Measurements from ENCODE around the gene NUDT22. TPM values are rescaled to one million over a fixed set of nuclear protein-coding genes. Genes with fewer than 3 reads are reported as not detected.

The NUDT22 gene
- total and polyA plus RNA-seq, 4 experiments from 2014 or later = 38.1 to 101 (median 76.7) TPM

DNA sequence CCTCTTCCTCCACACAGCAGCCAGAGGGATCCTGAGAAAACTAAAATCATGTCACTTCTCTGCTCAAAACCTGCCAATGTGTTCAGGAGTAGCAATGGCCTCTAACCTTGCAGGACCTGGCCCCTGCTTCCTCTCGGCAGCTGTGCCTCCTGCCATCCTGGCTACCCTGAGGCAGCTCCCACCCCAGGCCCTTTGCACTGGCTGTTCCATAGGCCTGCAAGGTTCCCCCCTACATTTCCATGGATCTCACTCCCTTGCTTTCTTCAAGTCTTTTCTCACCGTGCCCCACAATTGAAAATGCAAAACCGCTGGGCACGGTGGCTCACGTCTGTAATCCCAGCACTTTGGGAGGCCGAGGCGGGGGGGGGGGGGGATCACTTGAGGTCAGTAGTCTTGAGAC lies 42.2 kb upstream of the NUDT22 start:
- Mint-ChIP-seq H3K4me3 (peak overlapping the region in 2 of 8 donors; percentile 36 to 64), H3K36me3 (peaks cover 0 to 6% of the 10 kb centered on the region in 2 donors), H3K4me1 (peaks cover 7 to 43% (median 22%) of the 10 kb centered on the region in 4 donors), H3K27me3 (no peaks in the 10 kb centered on the region), H3K27ac (peak overlapping the region in 2 of 7 donors; percentile 35 to 38), H3K9me3 (peaks cover 0 to 3% (median 0%) of the 10 kb centered on the region in 8 donors)
- Histone ChIP-seq H3K4me3 (ENCODE audit: low read length in 2 of 2) (no peak overlapping the region), H3K9me3 (ENCODE audit: control insufficient read depth in 1 of 2, low read length in 2 of 2) (no peaks in the 10 kb centered on the region), H3K27ac (ENCODE audit: low read depth, low read length) (no peak overlapping the region), H3K36me3 (ENCODE audit: insufficient read depth, low read length) (no peaks in the 10 kb centered on the region), H3K4me1 (ENCODE audit: insufficient read depth, low read length) (peaks cover 19% of the 10 kb centered on the region), H3K27me3 (ENCODE audit: insufficient read depth, low read length) (no peaks in the 10 kb centered on the region)
- intact Hi-C loops (cut with micrococcal nuclease) = loop anchor here (2.0 kb wide), 1 partner anchor 17 kb away; the partner anchor contains the start of gene MACROD1
- no peak for DNase-seq
- ChIA-PET CTCF (ENCODE audit: partially characterized antibody) (interaction anchor here (8.3 kb wide), 1 partner anchor 21 kb away, joined by 106 read pairs; the partner anchor contains the start of gene FERMT3), POLR2A (ENCODE audit: partially characterized antibody) (interaction anchor here (3.9 to 6.0 kb wide), 2 partner anchors 18 to 22 kb away, joined by 25 to 128 read pairs; partner anchors contain the start of genes FERMT3 and MACROD1)

DNA sequence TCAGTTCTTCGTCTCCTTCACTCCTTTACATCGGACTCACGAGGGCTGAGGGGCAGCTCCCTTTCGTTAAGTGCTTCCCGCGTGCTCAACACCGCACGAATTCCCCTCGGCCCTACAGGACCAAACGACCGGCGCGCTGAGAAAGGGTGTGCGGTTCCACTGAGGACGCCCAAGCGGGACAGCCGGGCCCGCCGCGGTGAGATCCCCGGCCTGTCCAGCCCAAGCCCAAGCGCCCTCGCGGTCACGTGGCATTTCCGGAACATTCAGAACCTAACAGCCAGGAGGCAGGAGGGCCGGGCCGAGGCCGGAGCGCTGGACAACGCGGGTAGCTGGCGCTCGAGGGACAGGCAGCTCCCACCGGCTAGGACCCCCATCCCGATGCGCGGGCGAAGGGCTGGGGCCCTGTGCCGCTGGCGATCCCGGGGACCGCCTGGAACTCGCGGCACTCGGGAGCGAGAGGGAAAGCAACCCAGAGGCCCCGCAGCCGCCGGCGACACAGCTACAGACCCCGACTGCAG lies 40.8 kb upstream of the NUDT22 start:
- Histone ChIP-seq H3K9me3 (ENCODE audit: control insufficient read depth in 1 of 2, low read length in 2 of 2) (no peaks in the 10 kb centered on the region), H3K36me3 (ENCODE audit: insufficient read depth, low read length) (no peaks in the 10 kb centered on the region), H3K27me3 (ENCODE audit: insufficient read depth, low read length) (no peaks in the 10 kb centered on the region), H3K27ac (ENCODE audit: low read depth, low read length) (peak overlapping the region; percentile 79), H3K4me3 (ENCODE audit: low read length in 2 of 2) (peak overlapping the region; percentile 64 to 71), H3K4me1 (ENCODE audit: insufficient read depth, low read length) (peaks cover 29% of the 10 kb centered on the region)
- Mint-ChIP-seq H3K4me3 (peak overlapping the region; percentile 95 to 99 (median 97)), H3K36me3 (peaks cover 0 to 8% of the 10 kb centered on the region in 2 donors), H3K27me3 (no peaks in the 10 kb centered on the region), H3K4me1 (peaks cover 9 to 48% (median 29%) of the 10 kb centered on the region in 4 donors), H3K27ac (peak overlapping the region; percentile 84 to 98 (median 92)), H3K9me3 (peaks cover 0 to 3% (median 0%) of the 10 kb centered on the region in 8 donors)
- no peak for DNase-seq
- CTCF ChIA-PET (ENCODE audit: partially characterized antibody) = interaction anchor here (0.9 to 8.3 kb wide), 8 partner anchors 10 to 133 kb away, joined by 3 to 106 read pairs (median 4); partner anchors contain the start of genes CATSPERZ, DNAJC4, FERMT3 and PRDX5
- POLR2A ChIA-PET (ENCODE audit: partially characterized antibody) = interaction anchor here (0.6 to 6.0 kb wide), 32 partner anchors 9 to 1353 kb away, joined by 3 to 128 read pairs (median 5); partner anchors contain the start of genes BAD, CATSPERZ, CCDC88B and COX8A
- intact Hi-C loops (cut with micrococcal nuclease) = loop anchor here (1.0 to 5.0 kb wide), 6 partner anchors 18 to 503 kb away; partner anchors contain the start of genes ESRRA, GPR137, MACROD1 and RTN3

- Histone ChIP-seq H3K9me3 (ENCODE audit: control insufficient read depth in 1 of 2, low read length in 2 of 2) (no peaks in the 10 kb centered on the region), H3K4me3 (ENCODE audit: low read length in 2 of 2) (peak within 1 kb of the TSS; percentile 64 to 71), H3K36me3 (ENCODE audit: insufficient read depth, low read length) (no peaks in the 10 kb centered on the region), H3K4me1 (ENCODE audit: insufficient read depth, low read length) (peaks cover 29% of the 10 kb centered on the region), H3K27me3 (ENCODE audit: insufficient read depth, low read length) (no peaks in the 10 kb centered on the region), H3K27ac (ENCODE audit: low read depth, low read length) (peak within 1 kb of the TSS; percentile 79)
- CTCF ChIA-PET (ENCODE audit: partially characterized antibody) = interaction anchor here (1.0 to 8.3 kb wide), 7 partner anchors 9 to 132 kb away, joined by 3 to 106 read pairs (median 4); partner anchors contain the start of genes CATSPERZ, DNAJC4, FERMT3 and PRDX5
- H3K9me3 Mint-ChIP-seq = peaks cover 0 to 3% (median 0%) of the 10 kb centered on the region in 8 donors
- H3K36me3 Mint-ChIP-seq = peaks cover 0 to 12% of the 10 kb centered on the region in 2 donors
- intact Hi-C loops (cut with micrococcal nuclease) = loop anchor here (1.0 to 5.0 kb wide), 9 partner anchors 18 to 504 kb away; partner anchors contain the start of genes ESRRA, FKBP2, GPR137 and MACROD1
- DNase-seq = peak; percentile 99 to 100 (median 99)
- peak within 1 kb of the TSS; percentile 91 to 98 (median 97) for H3K27ac Mint-ChIP-seq
- POLR2A ChIA-PET (ENCODE audit: partially characterized antibody) = interaction anchor here (0.7 to 6.0 kb wide), 33 partner anchors 10 to 1354 kb away, joined by 3 to 128 read pairs (median 5); partner anchors contain the start of genes BAD, CATSPERZ, CCDC88B and COX8A
- H3K4me1 Mint-ChIP-seq = peaks cover 11 to 52% (median 33%) of the 10 kb centered on the region in 4 donors
- peak within 1 kb of the TSS; percentile 95 to 99 (median 97) for H3K4me3 Mint-ChIP-seq
- no peaks in the 10 kb centered on the region for H3K27me3 Mint-ChIP-seq
Measured at GRCh38 chr11:64185693-64186491, 40.2 kb upstream of the NUDT22 start, which contains the start of gene STIP1. TSS of gene STIP1 (plus strand) at chr11:64186171. CDS start at chr11:64186262, 91 bp downstream.

- POLR2A ChIA-PET (ENCODE audit: partially characterized antibody) = interaction anchor here (0.8 to 6.0 kb wide), 31 partner anchors 10 to 1355 kb away, joined by 3 to 128 read pairs (median 5); partner anchors contain the start of genes BAD, CCDC88B, COX8A and ESRRA
- no peaks in the 10 kb centered on the region for H3K27me3 Mint-ChIP-seq
- Histone ChIP-seq H3K4me3 (ENCODE audit: low read length in 2 of 2) (no peak overlapping the region), H3K4me1 (ENCODE audit: insufficient read depth, low read length) (peaks cover 30% of the 10 kb centered on the region), H3K36me3 (ENCODE audit: insufficient read depth, low read length) (no peaks in the 10 kb centered on the region), H3K27me3 (ENCODE audit: insufficient read depth, low read length) (no peaks in the 10 kb centered on the region), H3K27ac (ENCODE audit: low read depth, low read length) (no peak overlapping the region), H3K9me3 (ENCODE audit: control insufficient read depth in 1 of 2, low read length in 2 of 2) (no peaks in the 10 kb centered on the region)
- H3K27ac Mint-ChIP-seq = peak overlapping the region in 1 of 7 donors; percentile 91
- peaks cover 0 to 3% (median 0%) of the 10 kb centered on the region in 8 donors for H3K9me3 Mint-ChIP-seq
- H3K4me3 Mint-ChIP-seq = no peak overlapping the region
- CTCF ChIA-PET (ENCODE audit: partially characterized antibody) = interaction anchor here (1.0 to 8.3 kb wide), 8 partner anchors 9 to 131 kb away, joined by 3 to 106 read pairs (median 4); partner anchors contain the start of genes CATSPERZ, FERMT3, PRDX5 and TRMT112
- peaks cover 11 to 51% (median 32%) of the 10 kb centered on the region in 4 donors for H3K4me1 Mint-ChIP-seq
- peaks cover 0 to 12% of the 10 kb centered on the region in 2 donors for H3K36me3 Mint-ChIP-seq
- peak; percentile 28 to 64 (median 36) for DNase-seq
- intact Hi-C loops (cut with micrococcal nuclease) = loop anchor here (1.0 to 5.0 kb wide), 4 partner anchors 40 to 504 kb away; partner anchors contain the start of genes FKBP2, NUDT22, OTUB1 and RTN3
Measured at GRCh38 chr11:64186492-64187165, 39.4 kb upstream of the NUDT22 start.

DNA sequence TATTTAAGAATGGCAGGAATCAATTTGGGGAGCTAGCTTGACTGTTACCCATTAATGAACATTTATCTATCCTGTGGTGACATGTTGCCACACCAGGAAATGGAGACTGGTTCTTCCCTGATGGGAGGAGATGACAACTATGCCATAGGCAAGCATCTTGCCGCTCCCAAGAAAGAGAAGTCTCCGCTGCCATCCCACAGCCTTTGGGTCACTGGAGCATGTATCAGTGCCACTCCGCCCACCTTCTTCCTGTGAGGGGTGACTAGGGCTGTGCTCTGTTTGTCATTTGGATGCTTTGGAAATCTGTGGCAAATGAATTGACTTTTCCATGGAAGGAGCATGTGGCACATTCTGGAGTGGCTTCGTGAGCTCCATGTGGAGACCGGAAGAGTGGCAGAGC lies 33.6 kb upstream of the NUDT22 start:
- H3K4me1 Mint-ChIP-seq = peaks cover 8 to 45% (median 18%) of the 10 kb centered on the region in 4 donors
- no peak for DNase-seq
- intact Hi-C loops (cut with micrococcal nuclease) = no loop called here
- H3K9me3 ChIP-seq (ENCODE audit: control insufficient read depth in 1 of 2, low read length in 2 of 2) = no peaks in the 10 kb centered on the region
- CTCF ChIA-PET (ENCODE audit: partially characterized antibody) = interaction anchor here (0.8 to 8.3 kb wide), 7 partner anchors 13 to 150 kb away, joined by 3 to 106 read pairs (median 9); partner anchors contain the start of genes CATSPERZ and FERMT3
- POLR2A ChIA-PET (ENCODE audit: partially characterized antibody) = interaction anchor here (0.7 to 1.5 kb wide), 2 partner anchors 12 to 108 kb away, joined by 3 read pairs; partner anchors contain the start of gene CATSPERZ
- H3K4me1 ChIP-seq (ENCODE audit: insufficient read depth, low read length) = peaks cover 16% of the 10 kb centered on the region
- H3K27me3 ChIP-seq (ENCODE audit: insufficient read depth, low read length) = no peaks in the 10 kb centered on the region
- H3K4me3 Mint-ChIP-seq = no peak overlapping the region
- H3K27ac ChIP-seq (ENCODE audit: low read depth, low read length) = no peak overlapping the region
- H3K36me3 Mint-ChIP-seq = peaks cover 29 to 52% of the 10 kb centered on the region in 2 donors
- no peaks in the 10 kb centered on the region for H3K27me3 Mint-ChIP-seq
- no peak overlapping the region for H3K27ac Mint-ChIP-seq
- H3K9me3 Mint-ChIP-seq = no peaks in the 10 kb centered on the region
- peaks cover 49% of the 10 kb centered on the region for H3K36me3 ChIP-seq (ENCODE audit: insufficient read depth, low read length)
- no peak overlapping the region for H3K4me3 ChIP-seq (ENCODE audit: low read length in 2 of 2)

GRCh38 chr11:64196626-64197025 lies 29.4 kb upstream of the NUDT22 start:
- H3K9me3 ChIP-seq (ENCODE audit: control insufficient read depth in 1 of 2, low read length in 2 of 2) = no peaks in the 10 kb centered on the region
- H3K36me3 ChIP-seq (ENCODE audit: insufficient read depth, low read length) = peaks cover 78% of the 10 kb centered on the region
- peaks cover 5% of the 10 kb centered on the region for H3K4me1 ChIP-seq (ENCODE audit: insufficient read depth, low read length)
- Mint-ChIP-seq H3K27me3 (no peaks in the 10 kb centered on the region), H3K27ac (peak overlapping the region in 2 of 7 donors; percentile 68 to 70), H3K36me3 (peaks cover 42 to 70% of the 10 kb centered on the region in 2 donors), H3K4me3 (no peak overlapping the region), H3K9me3 (no peaks in the 10 kb centered on the region), H3K4me1 (peaks cover 6 to 18% (median 10%) of the 10 kb centered on the region in 4 donors)
- ChIA-PET POLR2A (ENCODE audit: partially characterized antibody) (interaction anchor here (1.9 to 4.1 kb wide), 2 partner anchors 10 kb away, joined by 7 to 19 read pairs; partner anchors contain the start of genes FERMT3 and STIP1), CTCF (ENCODE audit: partially characterized antibody) (interaction anchor here (1.0 to 4.7 kb wide), 4 partner anchors 8 to 108 kb away, joined by 4 to 27 read pairs (median 4); partner anchors contain the start of gene FERMT3)
- DNase-seq = no peak
- no peak overlapping the region for H3K27ac ChIP-seq (ENCODE audit: low read depth, low read length)
- intact Hi-C loops (cut with micrococcal nuclease) = no loop called here
- no peak overlapping the region for H3K4me3 ChIP-seq (ENCODE audit: low read length in 2 of 2)
- no peaks in the 10 kb centered on the region for H3K27me3 ChIP-seq (ENCODE audit: insufficient read depth, low read length)
